T-helper 1 cell treated with Interleukin-12 subunit alpha and Interleukin-12 subunit beta and Interleukin-4 antibody, amounts not matched to agents 30 ng/mL and 1 ng/mL, for 36 hours (primary cell): ENCODE data around the gene MYLK. TPM values are rescaled to one million over a fixed set of nuclear protein-coding genes. Genes with fewer than 3 reads are reported as not detected.

Source experiments
- intact Hi-C: fragments of 100-400 bp; cut with micrococcal nuclease; formaldehyde crosslinking; loops from one replicate; pipeline ENCODE4 v1.15.1; 2024
- total RNA-seq: library from RNA; stranded (reverse); gene quantifications from 2 replicates; pipeline ENCODE4 v1.2.3, GENCODE V29; 2022

Gene MYLK
- total RNA-seq, 1 donor from 2014 or later: 0.25 TPM

DNA sequence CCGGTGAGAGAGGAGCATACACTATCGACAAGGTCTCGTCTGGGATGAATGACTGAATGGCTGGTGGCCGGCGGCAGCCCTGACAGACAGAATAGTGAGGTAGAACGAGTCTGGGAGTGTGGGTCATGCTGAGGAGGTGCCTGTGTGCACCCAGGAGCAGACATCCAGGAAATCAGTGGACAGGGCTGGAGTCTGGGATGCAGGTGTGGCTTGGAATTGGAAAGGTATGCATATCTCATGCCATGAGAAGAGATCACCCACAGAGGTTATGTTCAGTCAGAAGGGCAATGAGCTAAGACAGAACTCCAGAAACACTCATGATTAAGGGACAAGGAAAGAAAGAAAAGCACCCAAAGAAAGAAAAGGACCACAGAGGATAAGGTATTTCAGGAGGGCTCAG lies 320.1 kb downstream of the MYLK start:
- intact Hi-C loops: no loop called here

DNA sequence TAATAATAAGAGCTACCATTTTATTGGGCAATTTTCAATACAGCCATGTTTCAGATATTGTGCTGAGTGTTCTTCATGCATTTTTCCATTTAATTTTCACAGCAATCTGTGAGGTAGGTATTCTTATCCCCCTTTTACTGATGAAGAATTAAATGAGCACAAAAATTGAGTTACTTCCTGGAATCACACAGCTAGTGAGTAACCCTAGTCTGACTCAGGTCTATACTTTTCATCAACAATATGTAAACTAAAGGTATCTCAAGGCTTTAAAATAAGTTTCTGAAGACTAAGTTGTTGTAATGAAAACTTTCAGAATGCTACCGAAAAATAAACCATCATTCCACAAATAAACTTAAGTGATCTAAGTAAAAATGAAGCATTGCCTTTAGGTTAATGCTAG lies 321.6 kb downstream of the MYLK start:
- intact Hi-C loops: no loop called here

DNA sequence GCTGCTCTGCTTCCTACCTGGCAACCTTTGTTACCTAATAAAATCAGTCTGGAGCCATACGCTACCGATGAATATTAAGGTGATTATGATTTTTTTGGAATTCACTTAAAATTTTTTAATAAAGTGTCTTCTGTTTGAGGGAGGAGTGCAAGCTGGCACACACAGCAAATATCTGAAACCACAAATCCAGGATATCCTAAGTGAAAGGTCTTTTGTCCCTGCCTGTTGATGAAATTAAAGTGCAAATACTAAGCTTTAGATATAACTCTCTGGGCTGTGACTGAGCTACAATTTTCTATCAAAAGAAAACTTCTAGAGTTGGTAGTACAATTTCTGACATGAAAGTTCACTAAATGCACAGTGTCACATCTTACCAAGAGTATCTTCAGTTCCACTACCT lies 322.9 kb downstream of the MYLK start:
- intact Hi-C loops: no loop called here

Other genes with a start within 250 kb of the MYLK start
- gene CCDC14, start 76.9 kb upstream of the MYLK start, total RNA-seq: 34.2 and 38.3 TPM in 2 replicates
- not detected in 2 replicates for gene ROPN1, start 107.8 kb upstream of the MYLK start, total RNA-seq
- 0.07 and 0.34 TPM in 2 replicates for gene KALRN, start 149.0 kb upstream of the MYLK start, total RNA-seq